Measurements from ENCODE around the gene SH2D7.
A peak's percentile ranks its signal among the peaks of the same experiment; 100 is the strongest.
"Not testable (repeated sequence)": the region's sequence is repeated elsewhere in the genome, so short reads cannot be mapped to it uniquely, and the experiment has no call there.

The SH2D7 gene

DNA sequence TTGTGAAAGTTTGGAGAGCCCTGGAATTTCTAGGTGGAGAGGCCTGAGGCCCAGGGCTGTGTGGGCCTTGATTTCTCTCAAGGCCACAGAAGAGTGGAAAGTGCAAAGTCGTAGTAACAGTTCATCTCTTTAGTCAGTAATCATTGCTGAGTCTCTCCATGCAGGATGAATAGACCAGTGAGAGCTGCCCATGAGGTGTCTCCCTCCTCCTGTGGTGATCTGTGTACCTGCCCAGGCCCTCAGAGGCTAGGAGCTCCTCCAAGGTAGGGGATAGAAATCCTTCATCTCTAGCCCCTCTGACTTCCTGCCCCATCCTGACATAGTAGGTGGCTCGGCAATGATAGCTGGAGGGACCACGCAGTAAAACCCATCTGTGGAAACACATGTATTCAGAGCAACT is 50.0 kb downstream of the SH2D7 start:
- H3K4me3 ChIP-seq (ENCODE audit: control insufficient read depth, low read depth, low read length), result no peak overlapping the region
- DNase-seq (ENCODE audit: low read depth), result no peak
- TF ChIP-seq, protein P1, sequence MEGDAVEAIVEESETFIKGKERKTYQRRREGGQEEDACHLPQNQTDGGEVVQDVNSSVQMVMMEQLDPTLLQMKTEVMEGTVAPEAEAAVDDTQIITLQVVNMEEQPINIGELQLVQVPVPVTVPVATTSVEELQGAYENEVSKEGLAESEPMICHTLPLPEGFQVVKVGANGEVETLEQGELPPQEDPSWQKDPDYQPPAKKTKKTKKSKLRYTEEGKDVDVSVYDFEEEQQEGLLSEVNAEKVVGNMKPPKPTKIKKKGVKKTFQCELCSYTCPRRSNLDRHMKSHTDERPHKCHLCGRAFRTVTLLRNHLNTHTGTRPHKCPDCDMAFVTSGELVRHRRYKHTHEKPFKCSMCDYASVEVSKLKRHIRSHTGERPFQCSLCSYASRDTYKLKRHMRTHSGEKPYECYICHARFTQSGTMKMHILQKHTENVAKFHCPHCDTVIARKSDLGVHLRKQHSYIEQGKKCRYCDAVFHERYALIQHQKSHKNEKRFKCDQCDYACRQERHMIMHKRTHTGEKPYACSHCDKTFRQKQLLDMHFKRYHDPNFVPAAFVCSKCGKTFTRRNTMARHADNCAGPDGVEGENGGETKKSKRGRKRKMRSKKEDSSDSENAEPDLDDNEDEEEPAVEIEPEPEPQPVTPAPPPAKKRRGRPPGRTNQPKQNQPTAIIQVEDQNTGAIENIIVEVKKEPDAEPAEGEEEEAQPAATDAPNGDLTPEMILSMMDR (conservative IDR thresholded peaks at IDR 0.05; ENCODE audit: control insufficient read depth, insufficient read depth, low read depth, low read length), result no peak

DNA sequence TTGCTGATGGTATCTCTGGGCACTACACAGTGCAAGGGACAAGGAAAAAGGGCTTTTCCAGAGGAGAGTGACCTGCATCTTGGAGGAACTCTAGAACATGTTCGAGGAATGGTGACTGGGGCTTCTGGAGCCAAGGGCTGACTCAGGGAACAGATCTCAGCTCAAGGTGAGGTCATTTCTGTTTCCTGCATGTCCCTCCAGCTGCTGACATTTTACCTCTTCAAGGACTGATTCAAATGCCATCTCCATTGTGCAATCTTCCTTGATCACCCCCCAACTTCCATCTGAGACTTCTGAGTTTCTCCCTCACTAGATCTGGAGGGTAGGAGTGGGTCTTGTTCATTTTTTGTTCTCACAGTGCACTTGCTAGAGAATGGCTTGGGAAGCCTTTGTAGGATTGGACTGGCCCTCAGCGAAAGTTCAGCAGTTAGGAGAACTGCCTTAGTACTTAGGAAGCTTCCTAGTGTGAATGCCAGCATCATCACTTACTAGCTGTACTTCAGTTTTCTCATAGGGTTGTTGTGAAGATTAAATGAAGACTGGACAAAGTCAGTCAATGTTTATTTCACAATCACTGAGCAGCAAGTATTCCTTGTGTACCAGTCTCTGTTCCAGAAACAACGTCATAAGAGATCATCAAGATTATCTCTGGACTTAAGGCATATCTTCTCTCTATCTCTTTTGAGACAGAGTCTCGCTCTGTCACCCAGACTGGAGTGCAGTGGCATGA is 54.2 kb downstream of the SH2D7 start:
- TF ChIP-seq, protein P1 (conservative IDR thresholded peaks at IDR 0.05; ENCODE audit: control insufficient read depth, insufficient read depth, low read depth, low read length), result no peak
- peak; percentile 15 for DNase-seq (ENCODE audit: low read depth)
- H3K4me3 ChIP-seq (ENCODE audit: control insufficient read depth, low read depth, low read length), result no peak overlapping the region

DNA sequence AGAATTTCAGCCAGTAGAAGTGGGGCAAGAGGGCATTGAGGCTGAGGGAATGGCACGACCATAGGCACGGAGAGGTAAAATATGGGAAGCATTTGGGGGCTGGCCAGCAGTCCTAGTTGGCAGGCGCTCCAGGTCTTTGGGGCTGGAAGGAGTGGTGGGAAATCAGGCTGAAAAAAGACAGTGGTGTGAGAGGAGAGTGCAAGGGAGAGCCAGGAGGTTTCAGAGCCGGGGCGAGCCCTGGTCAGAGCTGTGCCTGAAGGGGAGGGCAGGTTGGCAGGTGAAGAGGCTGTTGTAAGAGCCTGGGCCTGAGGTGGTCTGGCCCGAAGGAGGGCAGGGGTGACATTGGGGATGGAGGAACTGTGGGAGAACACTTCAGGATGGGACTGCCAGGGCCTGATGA is 55.2 kb downstream of the SH2D7 start:
- no peak for DNase-seq (ENCODE audit: low read depth)
- TF ChIP-seq, protein P1 (conservative IDR thresholded peaks at IDR 0.05; ENCODE audit: control insufficient read depth, insufficient read depth, low read depth, low read length), result no peak

DNA sequence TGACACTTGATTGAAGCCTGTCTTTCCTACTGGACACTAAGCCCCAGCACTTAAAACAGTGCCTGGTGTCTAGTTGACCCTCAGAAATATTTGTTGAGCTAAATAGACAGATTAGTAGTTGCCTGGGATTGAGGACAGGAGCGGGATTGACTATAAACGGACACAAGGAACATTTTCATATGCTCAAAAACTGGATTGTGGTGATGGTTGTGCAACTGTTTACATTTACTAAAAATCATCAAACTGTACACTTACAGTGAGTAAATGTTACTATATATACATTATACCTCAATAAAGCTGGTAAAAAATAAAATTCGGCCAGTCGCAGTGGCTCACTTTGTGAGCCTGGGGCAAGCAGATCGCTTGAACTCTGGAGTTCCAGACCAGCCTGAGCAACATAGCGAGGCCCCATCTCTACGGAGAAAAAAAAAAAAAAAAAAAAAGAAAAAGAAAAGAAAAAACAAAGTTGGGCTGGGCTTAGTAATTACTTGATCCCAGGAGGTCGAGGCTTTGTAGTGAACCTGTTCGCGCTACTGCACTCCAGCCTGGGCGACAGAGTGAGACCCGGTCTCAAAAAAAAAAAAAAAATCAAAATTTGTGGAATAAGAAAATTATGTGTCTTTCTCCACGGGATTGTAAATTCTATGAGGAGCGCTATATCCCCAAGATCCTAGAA is 56.2 kb downstream of the SH2D7 start:
- H3K4me3 ChIP-seq (ENCODE audit: control insufficient read depth, low read depth, low read length), result peak overlapping the region; percentile 80
- TF ChIP-seq, protein P1 (conservative IDR thresholded peaks at IDR 0.05; ENCODE audit: control insufficient read depth, insufficient read depth, low read depth, low read length), result no peak
- DNase-seq (ENCODE audit: low read depth), result no peak

More for the DNA sequence above, 55.2 kb downstream of the SH2D7 start:
- no peak overlapping the region for H3K4me3 ChIP-seq (ENCODE audit: control insufficient read depth, low read depth, low read length)

DNA sequence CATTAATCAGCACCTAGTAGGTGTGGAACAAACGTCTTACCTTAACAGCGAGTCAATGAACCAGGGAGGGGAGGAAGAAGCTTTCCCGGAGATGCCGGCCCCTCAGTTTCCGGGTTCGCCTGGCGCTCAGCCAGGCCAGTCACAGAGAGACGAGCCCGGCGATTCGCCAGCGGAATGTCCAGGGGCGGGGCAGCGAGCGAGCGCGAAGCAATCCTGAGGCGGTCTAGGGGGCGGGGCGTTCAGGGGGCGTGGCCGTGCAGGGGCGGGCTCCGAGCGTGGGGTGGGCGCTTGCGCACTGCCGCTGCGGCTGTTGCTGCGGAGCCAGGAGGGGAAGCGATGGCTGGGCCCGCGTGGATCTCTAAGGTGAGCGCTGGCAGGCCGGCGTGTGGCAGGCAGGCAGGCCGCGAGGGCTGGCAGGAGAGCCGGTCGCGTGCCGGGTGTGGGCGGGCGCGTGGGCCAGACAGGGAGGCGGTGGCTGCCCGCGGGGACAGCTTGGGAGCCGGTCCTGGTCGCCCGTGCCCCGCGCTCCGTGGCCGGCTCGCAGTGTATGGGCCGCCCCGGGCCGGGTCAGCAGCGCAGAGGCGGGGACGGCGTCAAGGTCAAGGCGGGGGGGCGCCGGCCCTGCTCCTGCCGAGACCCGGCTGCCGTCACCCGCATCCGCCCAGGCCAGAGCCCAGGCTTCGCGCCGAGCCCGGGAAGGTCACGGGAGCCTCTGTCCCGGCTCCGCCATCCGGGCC is 56.9 kb downstream of the SH2D7 start, which contains the start of gene IDH3A:
Gene IDH3A (plus strand): TSS at position 295 of the 737 bp plus-strand sequence. CDS start 42 bp downstream, at position 337.
- TF ChIP-seq, protein P1 (conservative IDR thresholded peaks at IDR 0.05; ENCODE audit: control insufficient read depth, insufficient read depth, low read depth, low read length), result no peak
- DNase-seq (ENCODE audit: low read depth), result peak; percentile 91
- H3K4me3 ChIP-seq (ENCODE audit: control insufficient read depth, low read depth, low read length), result peak within 1 kb of the TSS; percentile 80

DNA sequence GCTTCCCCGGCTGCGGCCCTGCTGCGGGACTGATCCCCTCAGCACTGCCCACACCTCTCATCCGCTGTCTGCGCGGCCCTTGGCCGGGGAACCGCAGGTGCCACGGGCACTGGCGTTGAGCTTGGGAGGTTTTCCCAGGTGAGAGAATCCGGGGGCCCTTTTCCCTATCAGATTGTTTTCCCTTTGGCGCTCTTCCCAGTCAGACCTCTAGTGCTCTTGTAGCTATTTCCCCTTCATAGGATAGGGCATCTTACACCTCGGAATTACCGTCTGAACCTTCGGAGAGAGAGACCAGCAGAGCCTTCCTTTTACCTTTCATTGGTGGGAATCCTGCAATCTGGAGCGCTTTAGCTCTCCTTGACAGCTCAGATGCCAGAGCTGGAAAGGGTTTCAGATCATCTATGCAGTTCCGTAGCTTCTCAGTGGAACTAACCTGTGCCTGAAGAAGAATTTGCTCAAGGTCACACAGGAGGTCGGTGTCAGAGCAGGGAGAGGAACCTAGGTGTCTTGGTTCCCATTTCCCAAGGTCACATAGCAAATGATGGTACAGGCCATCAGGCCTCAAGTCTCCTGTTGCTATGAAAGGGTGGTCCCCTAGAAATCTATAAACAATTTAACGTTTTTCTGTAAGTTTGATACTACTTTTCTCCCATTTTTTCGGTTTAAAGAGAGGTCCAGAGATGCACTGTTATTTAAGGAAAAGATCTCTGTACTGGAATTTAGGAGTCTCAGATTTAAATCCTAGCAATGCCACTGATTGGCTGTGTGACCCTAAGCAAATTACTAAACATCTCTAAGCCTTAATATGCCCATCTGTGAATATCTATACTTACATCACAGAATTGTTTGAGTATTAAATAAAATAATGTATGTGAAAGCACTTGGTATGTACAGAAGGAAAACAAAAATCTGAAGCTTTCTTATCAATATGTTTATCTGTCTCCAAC is 57.7 kb downstream of the SH2D7 start:
- H3K4me3 ChIP-seq (ENCODE audit: control insufficient read depth, low read depth, low read length), result peak overlapping the region; percentile 75
- no peak for DNase-seq (ENCODE audit: low read depth)

DNA sequence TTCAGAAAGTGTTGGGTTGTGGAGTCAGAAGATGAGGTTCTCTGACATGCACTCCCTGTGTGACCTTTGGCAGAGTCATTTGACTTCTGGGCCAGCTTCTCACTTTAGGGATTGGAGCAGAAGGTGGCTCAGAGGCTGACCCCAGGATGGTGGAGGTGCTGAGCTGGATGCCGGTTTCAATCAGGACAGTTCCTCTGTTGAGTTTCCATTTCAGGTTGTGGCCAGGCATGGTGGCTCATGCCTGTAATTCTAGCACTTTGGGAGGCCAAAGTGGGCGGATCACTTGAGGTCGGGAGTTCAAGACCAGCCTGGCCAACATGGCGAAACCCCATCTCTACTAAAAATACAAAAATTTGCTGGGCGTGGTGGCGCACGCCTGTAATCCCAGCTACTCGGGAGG is 58.7 kb downstream of the SH2D7 start:
- not testable (repeated sequence) for H3K4me3 ChIP-seq (ENCODE audit: control insufficient read depth, low read depth, low read length); DNase-seq (ENCODE audit: low read depth)

More for the DNA sequence above, 57.7 kb downstream of the SH2D7 start:
- TF ChIP-seq, protein P1 (conservative IDR thresholded peaks at IDR 0.05; ENCODE audit: control insufficient read depth, insufficient read depth, low read depth, low read length), result no peak
